OCI-LY7 (cell line): ENCODE measurements around the gene SRPRB. TPM values are rescaled to one million over a fixed set of nuclear protein-coding genes. Genes with fewer than 3 reads are reported as not detected.

Experiments
- BruUV-seq: library from RNA; stranded (reverse); fragments of 400-500 nt; replicated peaks from 2 replicates; lab custom pipeline; 2021; lab: Mats Ljungman, UMichigan
- CTCF ChIA-PET: fragments of 300-600 bp; sonication (Branson Sonifier 250); formaldehyde crosslinking; loops from one replicate; lab custom pipeline; 2022; ENCODE audit warnings: antibody characterized with exemption; ENCODE audit not compliant: unreplicated experiment; lab: Charles Lee
- POLR2A ChIA-PET: fragments of 300-600 bp; sonication (Branson Sonifier 250); formaldehyde crosslinking; loops from one replicate; lab custom pipeline; 2022; ENCODE audit warnings: antibody characterized with exemption; lab: Charles Lee
- DNase-seq: peaks from one replicate; pipeline ENCODE4 v3.0.0-alpha.2; 2015; ENCODE audit warnings: low spot score
- H2AFZ ChIP-seq: fragments of 200-600 bp; sonication (generic), shearing (Covaris generic); 2 replicates; pipeline ENCODE4 v1.6.1; 2014; ENCODE audit warnings: mild to moderate bottlenecking, antibody characterized with exemption, low read length, moderate library complexity
- H3K27ac ChIP-seq: fragments of 200-600 bp; sonication (generic); 2 replicates; pipeline ENCODE4 v1.5.1; 2014; ENCODE audit warnings: mixed run types, low read depth, mild to moderate bottlenecking, moderate library complexity, low read length, inconsistent platforms; ENCODE audit not compliant: poor library complexity, severe bottlenecking
- H3K36me3 ChIP-seq: fragments of 200-600 bp; sonication (generic); 2 replicates; pipeline ENCODE4 v1.6.1; 2014; ENCODE audit warnings: mild to moderate bottlenecking, antibody characterized with exemption, low read length, moderate library complexity, mixed read lengths; ENCODE audit not compliant: insufficient read depth
- H3K4me1 ChIP-seq: fragments of 200-600 bp; sonication (generic); 2 replicates; pipeline ENCODE4 v1.5.1; 2014; ENCODE audit warnings: mild to moderate bottlenecking, low read length; ENCODE audit not compliant: insufficient read depth, poor library complexity, severe bottlenecking
- H3K4me2 ChIP-seq: fragments of 200-600 bp; sonication (generic); 2 replicates; pipeline ENCODE4 v1.6.1; 2014; ENCODE audit warnings: mild to moderate bottlenecking, low read length
- H3K4me3 ChIP-seq: fragments of 200-600 bp; sonication (generic); 2 replicates; pipeline ENCODE4 v1.5.1; 2014; ENCODE audit warnings: mild to moderate bottlenecking, low read depth, low read length; ENCODE audit not compliant: poor library complexity, severe bottlenecking
- H3K79me2 ChIP-seq: fragments of 200-600 bp; sonication (generic); 2 replicates; pipeline ENCODE4 v1.6.1; 2016; ENCODE audit warnings: low read depth, mild to moderate bottlenecking, low read length, moderate library complexity, mixed read lengths; ENCODE audit not compliant: insufficient read depth
- H3K9me2 ChIP-seq: fragments of 200-600 bp; sonication (generic); 2 replicates; pipeline ENCODE4 v1.6.1; 2016; ENCODE audit warnings: mild to moderate bottlenecking, low read length, mixed read lengths; ENCODE audit not compliant: insufficient read depth
- H3K9me3 ChIP-seq: fragments of 200-600 bp; sonication (generic); 2 replicates; pipeline ENCODE4 v1.6.1; 2014; ENCODE audit warnings: mild to moderate bottlenecking, mixed run types, low read length, mixed read lengths
- H4K20me1 ChIP-seq: fragments of 200-600 bp; sonication (generic); 2 replicates; pipeline ENCODE4 v1.6.1; 2014; ENCODE audit warnings: mild to moderate bottlenecking, antibody characterized with exemption, low read length, moderate library complexity, mixed read lengths; ENCODE audit not compliant: insufficient read depth
- EZH2phosphoT487 ChIP-seq: fragments of 200-600 bp; sonication (generic); IDR thresholded peaks from 2 replicates; pipeline ENCODE4 v1.6.1; 2018; ENCODE audit warnings: low read depth, borderline replicate concordance, mild to moderate bottlenecking, mixed run types, antibody characterized with exemption, low read length, moderate library complexity, mixed read lengths
- intact Hi-C: fragments of 100-400 bp; cut with micrococcal nuclease; formaldehyde crosslinking; loops from one replicate; pipeline ENCODE4 v1.10.0; 2022; ENCODE audit not compliant: unreplicated experiment
- total RNA-seq, 2 experiments: library from RNA; depleted of rRNA in 1 of 2; stranded (reverse); fragments of >200 nt in 1 of 2; shearing (Covaris generic) in 1 of 2; gene quantifications; 2 replicates each; pipeline ENCODE4 v1.2.3, GENCODE V29; 2014 to 2022
- TF ChIP-seq, protein P1 (sequence below): fragments of 200-600 bp; sonication (generic); conservative IDR thresholded peaks from 2 replicates; pipeline ENCODE4 v1.5.1; 2014; ENCODE audit warnings: mild to moderate bottlenecking, antibody characterized with exemption, low read length, moderate library complexity, mixed read lengths

SRPRB gene
- total RNA-seq, 2 experiments from 2014 or later = 39.4 to 54.1 TPM

DNA sequence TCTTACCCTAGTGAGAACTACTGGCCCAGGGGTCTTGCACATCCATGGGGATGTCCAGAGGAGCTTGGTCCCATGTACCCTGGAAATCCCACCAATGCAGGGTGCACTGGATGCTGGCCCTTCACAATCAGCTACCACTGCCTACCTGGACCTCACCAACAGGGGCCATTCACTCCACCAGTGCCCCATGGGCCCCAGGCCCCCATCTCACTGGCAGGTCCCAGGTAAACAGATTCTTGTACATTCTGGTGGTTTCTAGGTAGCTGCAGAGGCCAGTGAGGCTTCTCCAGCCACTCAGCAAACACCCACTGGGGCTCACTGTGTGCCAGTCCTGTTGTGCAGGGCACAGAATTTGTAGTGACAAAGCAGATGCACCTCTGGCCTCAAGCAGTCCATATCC, 65.2 kb downstream of the SRPRB start:
- no peak overlapping the region for H3K27ac ChIP-seq
- H3K79me2 ChIP-seq = no peaks in the 10 kb centered on the region
- POLR2A ChIA-PET = no interaction called here
- no peak overlapping the region for H2AFZ ChIP-seq
- intact Hi-C loops = no loop called here
- H3K9me2 ChIP-seq = no peaks in the 10 kb centered on the region
- H4K20me1 ChIP-seq = no peaks in the 10 kb centered on the region
- TF ChIP-seq, protein P1, sequence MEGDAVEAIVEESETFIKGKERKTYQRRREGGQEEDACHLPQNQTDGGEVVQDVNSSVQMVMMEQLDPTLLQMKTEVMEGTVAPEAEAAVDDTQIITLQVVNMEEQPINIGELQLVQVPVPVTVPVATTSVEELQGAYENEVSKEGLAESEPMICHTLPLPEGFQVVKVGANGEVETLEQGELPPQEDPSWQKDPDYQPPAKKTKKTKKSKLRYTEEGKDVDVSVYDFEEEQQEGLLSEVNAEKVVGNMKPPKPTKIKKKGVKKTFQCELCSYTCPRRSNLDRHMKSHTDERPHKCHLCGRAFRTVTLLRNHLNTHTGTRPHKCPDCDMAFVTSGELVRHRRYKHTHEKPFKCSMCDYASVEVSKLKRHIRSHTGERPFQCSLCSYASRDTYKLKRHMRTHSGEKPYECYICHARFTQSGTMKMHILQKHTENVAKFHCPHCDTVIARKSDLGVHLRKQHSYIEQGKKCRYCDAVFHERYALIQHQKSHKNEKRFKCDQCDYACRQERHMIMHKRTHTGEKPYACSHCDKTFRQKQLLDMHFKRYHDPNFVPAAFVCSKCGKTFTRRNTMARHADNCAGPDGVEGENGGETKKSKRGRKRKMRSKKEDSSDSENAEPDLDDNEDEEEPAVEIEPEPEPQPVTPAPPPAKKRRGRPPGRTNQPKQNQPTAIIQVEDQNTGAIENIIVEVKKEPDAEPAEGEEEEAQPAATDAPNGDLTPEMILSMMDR = no peak
- no peak for TF ChIP-seq EZH2phosphoT487
- CTCF ChIA-PET = no interaction called here
- no peaks in the 10 kb centered on the region for H3K36me3 ChIP-seq
- H3K4me2 ChIP-seq = no peak overlapping the region
- H3K9me3 ChIP-seq = no peaks in the 10 kb centered on the region
- no peak overlapping the region for H3K4me3 ChIP-seq
- no TSS peak for BruUV-seq
- no peaks in the 10 kb centered on the region for H3K4me1 ChIP-seq
- no peak for DNase-seq

Other genes starting within 250 kb of the SRPRB start
- gene CDV3, start 232.1 kb upstream of the SRPRB start, total RNA-seq (2014; rRNA removed; shearing (Covaris generic)) = 171 and 210 TPM in 2 replicates
- 268 and 296 TPM in 2 replicates for gene CDV3, start 232.1 kb upstream of the SRPRB start, total RNA-seq (2022)
- 139 and 167 TPM in 2 replicates for gene TOPBP1, start 143.9 kb upstream of the SRPRB start, total RNA-seq (2014; rRNA removed; shearing (Covaris generic))
- gene TOPBP1, start 143.9 kb upstream of the SRPRB start, total RNA-seq (2022) = 131 and 137 TPM in 2 replicates
- 0.25 and 0.93 TPM in 2 replicates for gene TF, start 59.4 kb upstream of the SRPRB start, total RNA-seq (2014; rRNA removed; shearing (Covaris generic))
- gene TF, start 59.4 kb upstream of the SRPRB start, total RNA-seq (2022) = 0.15 and 0.89 TPM in 2 replicates
- not detected in 2 replicates for gene RAB6B, start 90.1 kb downstream of the SRPRB start, total RNA-seq (2014; rRNA removed; shearing (Covaris generic))
- not detected in 2 replicates for gene RAB6B, start 90.1 kb downstream of the SRPRB start, total RNA-seq (2022)
- gene SLCO2A1, start 224.1 kb downstream of the SRPRB start, total RNA-seq (2014; rRNA removed; shearing (Covaris generic)) = not detected in 2 replicates
- gene SLCO2A1, start 224.1 kb downstream of the SRPRB start, total RNA-seq (2022) = not detected in 2 replicates